GM12878 (cell line): ENCODE results near the gene BRF1. TPM values are rescaled to one million over a fixed set of nuclear protein-coding genes. Genes with fewer than 3 reads are reported as not detected.

Experiments used
- ASH2L ChIP-seq: fragments of 300-600, 200-600 bp; sonication (generic); IDR thresholded peaks from 2 replicates; pipeline ENCODE4 v1.6.1; 2017; ENCODE audit warnings: low read depth, mild to moderate bottlenecking, borderline replicate concordance
- polyA plus RNA-seq, 11 experiments: library from polyadenylated mRNA; depleted of rRNA in 4 of 11; unstranded in 6 of 11; stranded (reverse) in 5 of 11; fragments of >200 nt; fragmentation: Nextera tagmentation in 4 of 11; fragmentation: Illumina TruSeq in 1 of 11; extraction: Ambion mirVana in 4 of 11; extraction: Trizol in 1 of 11; gene quantifications; 1 replicate in 1 of 11; 2 replicates in 10 of 11; pipeline versions ENCODE4 v1.2.1 to v1.2.3, GENCODE V29; 2011 to 2016; ENCODE audit warnings: inconsistent platforms in 2 of 11, missing spikeins in 2 of 11, low read depth in 1 of 11
- total RNA-seq, 4 experiments: library from RNA; depleted of rRNA in 3 of 4; stranded (reverse); fragments of >200 nt in 3 of 4; fragmentation: Illumina TruSeq in 1 of 4; extraction: Trizol in 1 of 4; gene quantifications; 2 replicates each; pipeline versions ENCODE4 v1.2.1 to v1.2.3, GENCODE V29; 2013 to 2021
- TF ChIP-seq, protein P1 (sequence below): fragments of 450-650 bp; formaldehyde crosslinking; IDR thresholded peaks from 2 replicates; pipeline ENCODE4 v1.4.0; 2022; ENCODE audit warnings: mild to moderate bottlenecking, moderate library complexity
- TF ChIP-seq, protein P2 (sequence below), 3 experiments: IDR thresholded peaks in 2 of 3; conservative IDR thresholded peaks in 1 of 3; 2 replicates each; pipeline ENCODE4 v1.5.1; 2011; ENCODE audit warnings: low read depth in 3 of 3, low read length in 3 of 3, mild to moderate bottlenecking in 3 of 3, control low read depth in 2 of 3, moderate library complexity in 2 of 3, inconsistent platforms in 1 of 3, mixed read lengths in 1 of 3; ENCODE audit not compliant: control insufficient read depth in 2 of 3, insufficient read depth in 1 of 3; ENCODE audit errors: extremely low read depth in 1 of 3
- TF ChIP-seq, protein P3 (sequence below): IDR thresholded peaks from 2 replicates; pipeline ENCODE4 v1.6.1; 2012; ENCODE audit warnings: low read depth, low read length, improper control_type of control experiment
- TF ChIP-seq, protein P4 (sequence below): fragments of 450-650 bp; IDR thresholded peaks from 2 replicates; pipeline ENCODE4 v1.6.1; 2018; ENCODE audit warnings: mild to moderate bottlenecking, low read depth, moderate library complexity; ENCODE audit not compliant: partially characterized antibody

Gene BRF1
- total and polyA plus RNA-seq, 10 of the 15 experiments (the other 5 are each of a cell fraction or from before 2014, with no cell fraction given), result 0.21 to 33.5 (median 10.7) TPM

DNA sequence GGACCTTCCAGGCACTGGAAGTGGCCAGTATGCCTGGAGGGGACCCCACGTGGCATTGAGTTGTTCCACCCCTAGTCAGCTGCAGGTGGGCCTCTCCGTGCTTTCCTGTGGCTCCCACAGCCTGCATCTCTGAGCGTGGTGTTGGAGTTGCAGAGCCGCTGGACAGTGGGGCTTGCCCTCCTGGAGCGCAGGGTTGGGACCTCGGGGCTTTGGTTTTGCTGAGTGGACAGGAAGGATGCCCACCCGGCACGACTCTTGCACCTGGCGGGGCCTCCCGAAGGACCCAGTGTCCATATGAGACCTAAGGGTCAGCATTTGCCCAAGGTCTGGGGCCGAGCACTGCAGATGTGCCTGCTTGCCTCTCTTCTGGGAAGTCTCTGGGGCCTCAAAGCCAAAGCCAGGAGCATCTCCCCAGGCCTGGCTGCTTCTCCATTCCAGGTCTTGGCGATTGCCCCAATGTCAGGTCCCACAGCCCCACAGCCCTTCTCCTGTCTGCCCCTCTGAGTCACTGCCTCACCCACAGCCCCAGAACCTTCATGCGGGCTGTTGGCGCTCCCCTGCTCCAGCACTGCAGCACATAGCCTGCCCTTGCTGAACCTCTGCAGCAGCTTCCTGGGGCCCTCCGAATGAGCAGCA lies 15.3 kb upstream of the BRF1 start (continued):
- TF ChIP-seq, protein P1, sequence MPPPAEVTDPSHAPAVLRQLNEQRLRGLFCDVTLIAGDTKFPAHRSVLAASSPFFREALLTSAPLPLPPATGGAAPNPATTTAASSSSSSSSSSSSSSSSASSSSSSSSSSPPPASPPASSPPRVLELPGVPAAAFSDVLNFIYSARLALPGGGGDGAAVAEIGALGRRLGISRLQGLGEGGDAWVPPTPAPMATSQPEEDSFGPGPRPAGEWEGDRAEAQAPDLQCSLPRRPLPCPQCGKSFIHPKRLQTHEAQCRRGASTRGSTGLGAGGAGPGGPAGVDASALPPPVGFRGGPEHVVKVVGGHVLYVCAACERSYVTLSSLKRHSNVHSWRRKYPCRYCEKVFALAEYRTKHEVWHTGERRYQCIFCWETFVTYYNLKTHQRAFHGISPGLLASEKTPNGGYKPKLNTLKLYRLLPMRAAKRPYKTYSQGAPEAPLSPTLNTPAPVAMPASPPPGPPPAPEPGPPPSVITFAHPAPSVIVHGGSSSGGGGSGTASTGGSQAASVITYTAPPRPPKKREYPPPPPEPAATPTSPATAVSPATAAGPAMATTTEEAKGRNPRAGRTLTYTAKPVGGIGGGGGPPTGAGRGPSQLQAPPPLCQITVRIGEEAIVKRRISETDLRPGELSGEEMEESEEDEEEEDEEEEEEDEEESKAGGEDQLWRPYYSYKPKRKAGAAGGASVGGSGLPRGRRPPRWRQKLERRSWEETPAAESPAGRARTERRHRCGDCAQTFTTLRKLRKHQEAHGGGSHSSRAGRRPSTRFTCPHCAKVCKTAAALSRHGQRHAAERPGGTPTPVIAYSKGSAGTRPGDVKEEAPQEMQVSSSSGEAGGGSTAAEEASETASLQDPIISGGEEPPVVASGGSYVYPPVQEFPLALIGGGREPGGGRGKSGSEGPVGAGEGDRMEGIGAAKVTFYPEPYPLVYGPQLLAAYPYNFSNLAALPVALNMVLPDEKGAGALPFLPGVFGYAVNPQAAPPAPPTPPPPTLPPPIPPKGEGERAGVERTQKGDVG (CRISPR knock-in tag), result no peak
- TF ChIP-seq, protein P2, sequence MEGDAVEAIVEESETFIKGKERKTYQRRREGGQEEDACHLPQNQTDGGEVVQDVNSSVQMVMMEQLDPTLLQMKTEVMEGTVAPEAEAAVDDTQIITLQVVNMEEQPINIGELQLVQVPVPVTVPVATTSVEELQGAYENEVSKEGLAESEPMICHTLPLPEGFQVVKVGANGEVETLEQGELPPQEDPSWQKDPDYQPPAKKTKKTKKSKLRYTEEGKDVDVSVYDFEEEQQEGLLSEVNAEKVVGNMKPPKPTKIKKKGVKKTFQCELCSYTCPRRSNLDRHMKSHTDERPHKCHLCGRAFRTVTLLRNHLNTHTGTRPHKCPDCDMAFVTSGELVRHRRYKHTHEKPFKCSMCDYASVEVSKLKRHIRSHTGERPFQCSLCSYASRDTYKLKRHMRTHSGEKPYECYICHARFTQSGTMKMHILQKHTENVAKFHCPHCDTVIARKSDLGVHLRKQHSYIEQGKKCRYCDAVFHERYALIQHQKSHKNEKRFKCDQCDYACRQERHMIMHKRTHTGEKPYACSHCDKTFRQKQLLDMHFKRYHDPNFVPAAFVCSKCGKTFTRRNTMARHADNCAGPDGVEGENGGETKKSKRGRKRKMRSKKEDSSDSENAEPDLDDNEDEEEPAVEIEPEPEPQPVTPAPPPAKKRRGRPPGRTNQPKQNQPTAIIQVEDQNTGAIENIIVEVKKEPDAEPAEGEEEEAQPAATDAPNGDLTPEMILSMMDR (IDR thresholded peaks at IDR 0.05 in 2 of 3, conservative IDR thresholded peaks at IDR 0.05 in 1 of 3; ENCODE audit: control insufficient read depth in 2 of 3, extremely low read depth in 1 of 3, insufficient read depth in 1 of 3, low read depth in 3 of 3, low read length in 3 of 3), result no peak
- TF ChIP-seq, protein P3, sequence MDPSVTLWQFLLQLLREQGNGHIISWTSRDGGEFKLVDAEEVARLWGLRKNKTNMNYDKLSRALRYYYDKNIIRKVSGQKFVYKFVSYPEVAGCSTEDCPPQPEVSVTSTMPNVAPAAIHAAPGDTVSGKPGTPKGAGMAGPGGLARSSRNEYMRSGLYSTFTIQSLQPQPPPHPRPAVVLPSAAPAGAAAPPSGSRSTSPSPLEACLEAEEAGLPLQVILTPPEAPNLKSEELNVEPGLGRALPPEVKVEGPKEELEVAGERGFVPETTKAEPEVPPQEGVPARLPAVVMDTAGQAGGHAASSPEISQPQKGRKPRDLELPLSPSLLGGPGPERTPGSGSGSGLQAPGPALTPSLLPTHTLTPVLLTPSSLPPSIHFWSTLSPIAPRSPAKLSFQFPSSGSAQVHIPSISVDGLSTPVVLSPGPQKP, result no peak
- TF ChIP-seq, protein P4, sequence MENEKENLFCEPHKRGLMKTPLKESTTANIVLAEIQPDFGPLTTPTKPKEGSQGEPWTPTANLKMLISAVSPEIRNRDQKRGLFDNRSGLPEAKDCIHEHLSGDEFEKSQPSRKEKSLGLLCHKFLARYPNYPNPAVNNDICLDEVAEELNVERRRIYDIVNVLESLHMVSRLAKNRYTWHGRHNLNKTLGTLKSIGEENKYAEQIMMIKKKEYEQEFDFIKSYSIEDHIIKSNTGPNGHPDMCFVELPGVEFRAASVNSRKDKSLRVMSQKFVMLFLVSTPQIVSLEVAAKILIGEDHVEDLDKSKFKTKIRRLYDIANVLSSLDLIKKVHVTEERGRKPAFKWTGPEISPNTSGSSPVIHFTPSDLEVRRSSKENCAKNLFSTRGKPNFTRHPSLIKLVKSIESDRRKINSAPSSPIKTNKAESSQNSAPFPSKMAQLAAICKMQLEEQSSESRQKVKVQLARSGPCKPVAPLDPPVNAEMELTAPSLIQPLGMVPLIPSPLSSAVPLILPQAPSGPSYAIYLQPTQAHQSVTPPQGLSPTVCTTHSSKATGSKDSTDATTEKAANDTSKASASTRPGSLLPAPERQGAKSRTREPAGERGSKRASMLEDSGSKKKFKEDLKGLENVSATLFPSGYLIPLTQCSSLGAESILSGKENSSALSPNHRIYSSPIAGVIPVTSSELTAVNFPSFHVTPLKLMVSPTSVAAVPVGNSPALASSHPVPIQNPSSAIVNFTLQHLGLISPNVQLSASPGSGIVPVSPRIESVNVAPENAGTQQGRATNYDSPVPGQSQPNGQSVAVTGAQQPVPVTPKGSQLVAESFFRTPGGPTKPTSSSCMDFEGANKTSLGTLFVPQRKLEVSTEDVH, result no peak
- TF ChIP-seq ASH2L, result no peak
